ENCODE data around the gene CHAD. TPM values are rescaled to one million over a fixed set of nuclear protein-coding genes. Genes with fewer than 3 reads are reported as not detected.
"Not testable (repeated sequence)": the region's sequence is repeated elsewhere in the genome, so short reads cannot be mapped to it uniquely, and the experiment has no call there.

CHAD gene
- total RNA-seq, 1 donor from 2014 or later: 0.27 TPM

GRCh38 chr17:50478391-50479381 is 10.0 kb upstream of the CHAD start, which contains the start of gene RSAD1:
TSS of gene RSAD1 (plus strand) at chr17:50478860. CDS start at chr17:50478885, 25 bp downstream.
- intact Hi-C loops (cut with DNase I): no loop called here
- peak; percentile 92 for DNase-seq
- ATAC-seq (ENCODE audit: poor library complexity): peak; percentile 91

- ATAC-seq (ENCODE audit: poor library complexity): no peak
- intact Hi-C loops (cut with DNase I): no loop called here
- DNase-seq: no peak
Measured at GRCh38 chr17:50477976-50478375, 9.3 kb upstream of the CHAD start.

- intact Hi-C loops (cut with DNase I): no loop called here
- no peak for DNase-seq
- no peak for ATAC-seq (ENCODE audit: poor library complexity)
Measured at GRCh38 chr17:50476545-50477315, 8.1 kb upstream of the CHAD start.

GRCh38 chr17:50475775-50476544 is 7.3 kb upstream of the CHAD start:
- DNase-seq; intact Hi-C loops (cut with DNase I); ATAC-seq (ENCODE audit: poor library complexity): not testable (repeated sequence)

- ATAC-seq (ENCODE audit: poor library complexity) (no peak), DNase-seq (no peak)
- intact Hi-C loops (cut with DNase I): no loop called here
Measured at GRCh38 chr17:50475362-50475761, 6.7 kb upstream of the CHAD start.

- DNase-seq (no peak), ATAC-seq (ENCODE audit: poor library complexity) (no peak)
- intact Hi-C loops (cut with DNase I): no loop called here
Measured at GRCh38 chr17:50474523-50474922, 5.8 kb upstream of the CHAD start.

- ATAC-seq (ENCODE audit: poor library complexity): no peak
- DNase-seq: no peak
- intact Hi-C loops (cut with DNase I): no loop called here
Measured at GRCh38 chr17:50473901-50474300, 5.2 kb upstream of the CHAD start.

GRCh38 chr17:50472761-50473161 is 4.1 kb upstream of the CHAD start:
- intact Hi-C loops (cut with DNase I); DNase-seq; ATAC-seq (ENCODE audit: poor library complexity): not testable (repeated sequence)

GRCh38 chr17:50472286-50472685 is 3.6 kb upstream of the CHAD start:
- no peak for ATAC-seq (ENCODE audit: poor library complexity)
- no peak for DNase-seq
- intact Hi-C loops (cut with DNase I): no loop called here

GRCh38 chr17:50471009-50471905 is 2.6 kb upstream of the CHAD start:
- ATAC-seq (ENCODE audit: poor library complexity) (no peak), DNase-seq (no peak)
- intact Hi-C loops (cut with DNase I): no loop called here

- DNase-seq (no peak), ATAC-seq (ENCODE audit: poor library complexity) (no peak)
- intact Hi-C loops (cut with DNase I): no loop called here
Measured at GRCh38 chr17:50470426-50470825, 1.7 kb upstream of the CHAD start.

- no peak for DNase-seq
- intact Hi-C loops (cut with DNase I): no loop called here
- no peak for ATAC-seq (ENCODE audit: poor library complexity)
Measured at GRCh38 chr17:50469671-50470305, 1.1 kb upstream of the CHAD start.

GRCh38 chr17:50469208-50469605 is 527 bp upstream of the CHAD start:
- intact Hi-C loops (cut with DNase I): no loop called here
- no peak for DNase-seq
- ATAC-seq (ENCODE audit: poor library complexity): no peak

- no peak for DNase-seq
- intact Hi-C loops (cut with DNase I): no loop called here
- no peak for ATAC-seq (ENCODE audit: poor library complexity)
Measured at GRCh38 chr17:50467855-50468303, 801 bp downstream of the CHAD start.

- no peak for DNase-seq
- intact Hi-C loops (cut with DNase I): no loop called here
- no peak for ATAC-seq (ENCODE audit: poor library complexity)
Measured at GRCh38 chr17:50467114-50467854, 1.4 kb downstream of the CHAD start.

GRCh38 chr17:50466371-50467113 is 2.1 kb downstream of the CHAD start:
- no peak for ATAC-seq (ENCODE audit: poor library complexity)

More at GRCh38 chr17:50466371-50467113, 2.1 kb downstream of the CHAD start:
- no peak for DNase-seq
- intact Hi-C loops (cut with DNase I): no loop called here

Measured in Right ventricle myocardium superior (tissue), 1 donor.